ENCODE results near the gene SH3GL1. TPM values are rescaled to one million over a fixed set of nuclear protein-coding genes. Genes with fewer than 3 reads are reported as not detected.

The SH3GL1 gene
- polyA plus RNA-seq, 1 donor (not counting 4 experiments of a cell fraction or from before 2014, with no cell fraction given): 47.4 TPM

DNA sequence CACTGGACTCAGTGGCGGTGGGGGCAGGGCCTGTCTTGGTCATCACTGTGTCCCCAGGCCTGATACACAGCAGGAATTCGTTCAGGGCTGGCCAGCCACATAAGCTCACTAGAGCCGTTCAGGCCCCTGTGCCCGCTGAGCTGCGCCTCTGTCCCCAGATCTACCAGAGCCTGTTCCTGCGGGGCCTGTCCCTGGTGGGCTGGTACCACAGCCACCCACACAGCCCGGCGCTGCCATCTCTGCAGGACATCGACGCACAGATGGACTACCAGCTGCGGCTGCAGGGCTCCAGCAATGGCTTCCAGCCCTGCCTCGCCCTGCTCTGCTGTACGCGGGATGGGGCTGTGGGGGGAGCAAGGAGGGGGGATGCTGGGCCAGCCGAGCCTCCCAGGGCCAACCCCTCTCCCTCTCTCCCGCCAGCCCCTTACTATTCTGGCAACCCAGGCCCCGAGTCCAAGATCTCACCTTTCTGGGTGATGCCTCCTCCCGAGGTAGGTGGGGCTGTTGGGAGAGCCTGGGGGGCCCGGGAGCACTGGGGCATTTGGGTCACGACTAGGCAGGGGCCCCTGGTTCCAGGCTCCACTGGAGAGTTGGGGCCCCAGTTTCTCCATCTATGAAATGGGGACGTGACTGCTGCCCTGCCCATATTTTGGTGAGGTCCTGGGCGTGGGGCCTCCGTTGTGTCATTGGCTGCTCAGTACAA lies 43.1 kb downstream of the SH3GL1 start:
- DNase-seq (ENCODE audit: low read depth, low spot score): no peak
- no peaks in the 10 kb centered on the region for H3K9me1 ChIP-seq (ENCODE audit: control insufficient read depth, extremely low read depth, insufficient read depth, low read length)
- H3K9me3 ChIP-seq (ENCODE audit: control insufficient read depth, low read depth, low read length): no peaks in the 10 kb centered on the region
- dilution Hi-C loops (cut with MboI; ENCODE audit: extremely low pct_ligation_motif_present, low sequenced_read_pairs): no loop called here
- no peaks in the 10 kb centered on the region for H3K27me3 ChIP-seq (ENCODE audit: control insufficient read depth, extremely low read depth, insufficient read depth, low read length)
- peaks cover 10 to 16% of the 10 kb centered on the region in 2 experiments for H3K36me3 ChIP-seq (ENCODE audit: control insufficient read depth in 2 of 2, extremely low read depth in 1 of 2, insufficient read depth in 2 of 2, low read length in 2 of 2)
- H3K9ac ChIP-seq (ENCODE audit: control insufficient read depth, extremely low read depth, insufficient read depth, low read length): no peak overlapping the region
- no peak for FAIRE-seq
- no peak overlapping the region for H2AFZ ChIP-seq (ENCODE audit: control insufficient read depth, low read length)
- no peak overlapping the region for H3K4me3 ChIP-seq (ENCODE audit: control insufficient read depth in 2 of 3, extremely low read depth in 1 of 3, insufficient read depth in 2 of 3, low read depth in 1 of 3, low read length in 3 of 3)
- no peak overlapping the region for H3K27ac ChIP-seq (ENCODE audit: control insufficient read depth, insufficient read depth, low read length)
- H3K79me2 ChIP-seq (ENCODE audit: control insufficient read depth, insufficient read depth, low read length): no peaks in the 10 kb centered on the region
- H3K4me2 ChIP-seq (ENCODE audit: control insufficient read depth, extremely low read depth, insufficient read depth, low read depth, low read length): no peak overlapping the region
- TF ChIP-seq EZH2 (IDR thresholded peaks at IDR 0.05; ENCODE audit: low read length): no peak
- TF ChIP-seq, protein P1, sequence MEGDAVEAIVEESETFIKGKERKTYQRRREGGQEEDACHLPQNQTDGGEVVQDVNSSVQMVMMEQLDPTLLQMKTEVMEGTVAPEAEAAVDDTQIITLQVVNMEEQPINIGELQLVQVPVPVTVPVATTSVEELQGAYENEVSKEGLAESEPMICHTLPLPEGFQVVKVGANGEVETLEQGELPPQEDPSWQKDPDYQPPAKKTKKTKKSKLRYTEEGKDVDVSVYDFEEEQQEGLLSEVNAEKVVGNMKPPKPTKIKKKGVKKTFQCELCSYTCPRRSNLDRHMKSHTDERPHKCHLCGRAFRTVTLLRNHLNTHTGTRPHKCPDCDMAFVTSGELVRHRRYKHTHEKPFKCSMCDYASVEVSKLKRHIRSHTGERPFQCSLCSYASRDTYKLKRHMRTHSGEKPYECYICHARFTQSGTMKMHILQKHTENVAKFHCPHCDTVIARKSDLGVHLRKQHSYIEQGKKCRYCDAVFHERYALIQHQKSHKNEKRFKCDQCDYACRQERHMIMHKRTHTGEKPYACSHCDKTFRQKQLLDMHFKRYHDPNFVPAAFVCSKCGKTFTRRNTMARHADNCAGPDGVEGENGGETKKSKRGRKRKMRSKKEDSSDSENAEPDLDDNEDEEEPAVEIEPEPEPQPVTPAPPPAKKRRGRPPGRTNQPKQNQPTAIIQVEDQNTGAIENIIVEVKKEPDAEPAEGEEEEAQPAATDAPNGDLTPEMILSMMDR (optimal IDR thresholded peaks at IDR 0.05 in 1 of 3, IDR thresholded peaks at IDR 0.05 in 1 of 3, conservative IDR thresholded peaks at IDR 0.05 in 1 of 3; ENCODE audit: extremely low read depth in 1 of 3, insufficient read depth in 2 of 3, low read length in 3 of 3): no peak
- H3K4me1 ChIP-seq (ENCODE audit: control insufficient read depth, extremely low read depth, insufficient read depth, low read length): no peaks in the 10 kb centered on the region
- no peaks in the 10 kb centered on the region for H4K20me1 ChIP-seq (ENCODE audit: control insufficient read depth, extremely low read depth, insufficient read depth, low read length)

DNA sequence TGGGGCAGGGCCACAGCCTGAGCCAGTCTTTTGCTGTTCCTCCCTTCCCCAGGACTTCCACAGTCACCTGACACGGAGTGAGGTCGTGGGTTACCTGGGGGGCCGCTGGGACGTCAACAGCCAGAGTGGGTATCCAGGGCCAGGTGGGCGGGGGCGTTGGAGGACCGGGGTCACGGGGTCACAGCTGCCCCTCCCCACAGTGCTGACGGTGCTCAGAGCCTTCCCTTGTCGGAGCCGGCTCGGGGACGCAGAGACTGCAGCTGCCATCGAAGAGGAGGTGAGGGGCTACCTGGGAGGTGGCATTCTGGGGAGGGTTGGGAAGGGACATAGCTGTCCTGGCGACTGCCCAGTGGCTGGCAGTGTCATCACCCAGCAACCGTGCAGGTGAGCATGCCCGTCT lies 45.5 kb downstream of the SH3GL1 start:
- H2AFZ ChIP-seq (ENCODE audit: control insufficient read depth, low read length): no peak overlapping the region
- no peak overlapping the region for H3K9ac ChIP-seq (ENCODE audit: control insufficient read depth, extremely low read depth, insufficient read depth, low read length)
- dilution Hi-C loops (cut with MboI; ENCODE audit: extremely low pct_ligation_motif_present, low sequenced_read_pairs): no loop called here
- no peaks in the 10 kb centered on the region for H3K9me1 ChIP-seq (ENCODE audit: control insufficient read depth, extremely low read depth, insufficient read depth, low read length)
- peaks cover 6 to 7% of the 10 kb centered on the region in 2 experiments for H3K36me3 ChIP-seq (ENCODE audit: control insufficient read depth in 2 of 2, extremely low read depth in 1 of 2, insufficient read depth in 2 of 2, low read length in 2 of 2)
- H4K20me1 ChIP-seq (ENCODE audit: control insufficient read depth, extremely low read depth, insufficient read depth, low read length): no peaks in the 10 kb centered on the region
- H3K4me3 ChIP-seq (ENCODE audit: control insufficient read depth in 2 of 3, extremely low read depth in 1 of 3, insufficient read depth in 2 of 3, low read depth in 1 of 3, low read length in 3 of 3): no peak overlapping the region
- H3K9me3 ChIP-seq (ENCODE audit: control insufficient read depth, low read depth, low read length): no peaks in the 10 kb centered on the region
- DNase-seq (ENCODE audit: low read depth, low spot score): no peak
- FAIRE-seq: no peak
- H3K4me2 ChIP-seq (ENCODE audit: control insufficient read depth, extremely low read depth, insufficient read depth, low read depth, low read length): no peak overlapping the region
- no peaks in the 10 kb centered on the region for H3K27me3 ChIP-seq (ENCODE audit: control insufficient read depth, extremely low read depth, insufficient read depth, low read length)
- no peak overlapping the region for H3K27ac ChIP-seq (ENCODE audit: control insufficient read depth, insufficient read depth, low read length)
- TF ChIP-seq EZH2 (IDR thresholded peaks at IDR 0.05; ENCODE audit: low read length): no peak
- TF ChIP-seq, protein P1 (optimal IDR thresholded peaks at IDR 0.05 in 1 of 3, IDR thresholded peaks at IDR 0.05 in 1 of 3, conservative IDR thresholded peaks at IDR 0.05 in 1 of 3; ENCODE audit: extremely low read depth in 1 of 3, insufficient read depth in 2 of 3, low read length in 3 of 3): no peak
- H3K4me1 ChIP-seq (ENCODE audit: control insufficient read depth, extremely low read depth, insufficient read depth, low read length): no peaks in the 10 kb centered on the region
- H3K79me2 ChIP-seq (ENCODE audit: control insufficient read depth, insufficient read depth, low read length): no peaks in the 10 kb centered on the region

Data from keratinocyte (primary cell).